Measurements from ENCODE around the gene EEF1AKMT4.

- no peak for TF ChIP-seq EZH2phosphoT487 (IDR thresholded peaks at IDR 0.05; ENCODE audit: borderline replicate concordance)
- TF ChIP-seq CTCF (conservative IDR thresholded peaks at IDR 0.05; ENCODE audit: low read length): no peak
Observed at GRCh38 chr3:184239221-184239620, 10.3 kb upstream of the EEF1AKMT4 start.

Measured in Loucy (cell line).